HepG2 (cell line): ENCODE measurements around the gene LRP1B. TPM values are rescaled to one million over a fixed set of nuclear protein-coding genes. Genes with fewer than 3 reads are reported as not detected.

Experiments used
- ATAC-seq: fragments of 200-7000 bp; cut with Tn5 transposase; 3 replicates; pipeline ENCODE4 v1.9.1; 2020; ENCODE audit warnings: mild to moderate bottlenecking, moderate library complexity
- BruUV-seq: library from RNA; stranded (reverse); fragments of 400-500 nt; replicated peaks from 2 replicates; lab custom pipeline; 2021; lab: Mats Ljungman, UMichigan
- CTCF ChIA-PET: fragments of 300-600 bp; formaldehyde crosslinking; extraction: SDS; loops from one replicate; lab custom pipeline; 2021; ENCODE audit warnings: low total read pairs, inconsistent platforms, low intra/inter-chr PET ratio; lab: Yijun Ruan, JAX
- POLR2A ChIA-PET: fragments of 350-600 bp; sonication (Branson Sonifier 250); formaldehyde crosslinking; loops from one replicate; lab custom pipeline; 2020; ENCODE audit warnings: antibody characterized with exemption, inconsistent platforms; lab: Yijun Ruan, JAX
- DNase-seq: peaks from one replicate; pipeline ENCODE4 v3.0.0-alpha.2; 2015; ENCODE audit warnings: low spot score
- FAIRE-seq: peaks from 3 replicates; lab custom pipeline; 2011; peaks lifted over from hg19 to GRCh38; lab: Jason Lieb, UNC
- H2AFZ ChIP-seq: one replicate; pipeline ENCODE4 v1.6.1; 2011; ENCODE audit warnings: low read length, inconsistent platforms
- H3K27ac ChIP-seq: fragments of 300-600 bp; 3 replicates; pipeline ENCODE4 v1.8.0; 2011; ENCODE audit warnings: mixed run types, mild to moderate bottlenecking, mixed read lengths, low read length, inconsistent platforms; ENCODE audit not compliant: insufficient read depth; ENCODE audit errors: extremely low read length
- H3K27me3 ChIP-seq, 2 experiments: fragments of 200-600 bp in 1 of 2; 2 replicates in 1 of 2; 3 replicates in 1 of 2; pipeline versions ENCODE4 v1.6.0 to v1.8.0; 2011; ENCODE audit warnings: low read length in 2 of 2, mild to moderate bottlenecking in 2 of 2, moderate library complexity in 2 of 2, inconsistent platforms in 1 of 2; ENCODE audit not compliant: insufficient read depth in 2 of 2, control insufficient read depth in 1 of 2
- H3K36me3 ChIP-seq, 2 experiments: fragments of 200-600 bp in 1 of 2; replicated peaks in 1 of 2; 2 replicates in 1 of 2; 3 replicates in 1 of 2; pipeline versions ENCODE4 v1.5.1 to v1.8.0; 2011; ENCODE audit warnings: low read length in 2 of 2, inconsistent platforms in 1 of 2; ENCODE audit not compliant: insufficient read depth in 2 of 2, control insufficient read depth in 1 of 2
- H3K4me1 ChIP-seq: 2 replicates; pipeline ENCODE4 v1.5.1; 2012; ENCODE audit warnings: low read length, inconsistent platforms; ENCODE audit not compliant: insufficient read depth
- H3K4me2 ChIP-seq: 2 replicates; pipeline ENCODE4 v1.6.0; 2011; ENCODE audit warnings: low read depth, low read length, inconsistent platforms
- H3K4me3 ChIP-seq, 3 experiments: fragments of 200-600 bp in 1 of 3; sonication (generic), shearing (Covaris generic) in 1 of 3; replicated peaks in 1 of 3; 2 replicates each; pipeline ENCODE4 v1.5.1; 2011 to 2016; ENCODE audit warnings: low read length in 3 of 3, inconsistent platforms in 2 of 3, low read depth in 2 of 3, mild to moderate bottlenecking in 2 of 3, control low read depth in 1 of 3, mixed read lengths in 1 of 3; ENCODE audit not compliant: insufficient read depth in 1 of 3
- H3K79me2 ChIP-seq: one replicate; pipeline ENCODE4 v1.6.1; 2011; ENCODE audit warnings: low read length, inconsistent platforms; ENCODE audit not compliant: insufficient read depth
- H3K9ac ChIP-seq: 2 replicates; pipeline ENCODE4 v1.6.0; 2011; ENCODE audit warnings: mild to moderate bottlenecking, low read depth, low read length, inconsistent platforms; ENCODE audit not compliant: insufficient read depth
- H3K9me3 ChIP-seq: 2 replicates; pipeline ENCODE4 v1.5.1; 2012; ENCODE audit warnings: mild to moderate bottlenecking, low read length
- H4K20me1 ChIP-seq: 2 replicates; pipeline ENCODE4 v1.6.0; 2011; ENCODE audit warnings: inconsistent platforms, mild to moderate bottlenecking, low read length, moderate library complexity; ENCODE audit not compliant: insufficient read depth
- NFE2L2 ChIP-seq: fragments of 150-350 bp; IDR thresholded peaks from 2 replicates; pipeline ENCODE4 v1.6.1; 2014; ENCODE audit warnings: low read length
- NR2F6 ChIP-seq, 2 experiments: IDR thresholded peaks; 2 replicates each; pipeline ENCODE4 v1.6.1; 2016; ENCODE audit warnings: antibody characterized with exemption in 1 of 2, mild to moderate bottlenecking in 1 of 2
- ZFYVE20 ChIP-seq: sonication (generic); formaldehyde crosslinking; IDR thresholded peaks from 2 replicates; pipeline ENCODE4 v1.8.0; 2023; ENCODE audit warnings: low read depth, mild to moderate bottlenecking, moderate library complexity, missing genetic modification reagents, borderline replicate concordance
- WGBS: methylation state at CpG from one replicate; pipeline ENCODE4 v1.1.6; 2017; ENCODE audit warnings: low lambda C conversion rate; 5-methylcytosine and 5-hydroxymethylcytosine counted together
- in situ Hi-C: cut with HindIII; loops from 2 replicates; pipeline ENCODE4 v1.10.0; 2017; ENCODE audit warnings: low pct_unique_long_range_greater_than_20kb; ENCODE audit not compliant: extremely low pct_ligation_motif_present
- intact Hi-C: fragments of 100-400 bp; cut with micrococcal nuclease; formaldehyde crosslinking; loops from one replicate; pipeline ENCODE4 v1.10.0; 2022; ENCODE audit not compliant: unreplicated experiment
- polyA plus RNA-seq, 8 experiments: library from polyadenylated mRNA; depleted of rRNA in 3 of 8; stranded (reverse) in 7 of 8; unstranded in 1 of 8; fragments of >200 nt; fragmentation: Illumina TruSeq in 4 of 8; extraction: Trizol in 4 of 8; gene quantifications; 2 replicates each; pipeline versions ENCODE4 v1.2.1 to v1.2.3, GENCODE V29; 2011 to 2016; ENCODE audit warnings: low read depth in 4 of 8, missing spikeins in 1 of 8, mixed read lengths in 1 of 8; ENCODE audit not compliant: insufficient read depth in 1 of 8
- total RNA-seq, 5 experiments: library from RNA; depleted of rRNA; stranded (reverse); fragments of >200 nt; fragmentation: Illumina TruSeq; extraction: Trizol; gene quantifications; 2 replicates each; pipeline ENCODE4 v1.2.3, GENCODE V29; 2016; ENCODE audit warnings: low read depth in 1 of 5
- TF ChIP-seq, protein P1 (sequence below), 2 experiments: sonication (generic) in 1 of 2; formaldehyde crosslinking in 1 of 2; IDR thresholded peaks; 2 replicates each; pipeline versions ENCODE4 v1.4.0 to v1.6.1; 2018 to 2020; ENCODE audit warnings: missing genetic modification reagents in 2 of 2, borderline replicate concordance in 1 of 2, low read depth in 1 of 2, mild to moderate bottlenecking in 1 of 2, missing biosample characterization in 1 of 2
- TF ChIP-seq, protein P2 (sequence below), 2 experiments: sonication (generic) in 1 of 2; formaldehyde crosslinking in 1 of 2; IDR thresholded peaks; 2 replicates each; pipeline versions ENCODE4 v1.4.0 to v1.6.1; 2016 to 2020; ENCODE audit warnings: borderline replicate concordance in 1 of 2, low read depth in 1 of 2, mild to moderate bottlenecking in 1 of 2, missing genetic modification reagents in 1 of 2
- TF ChIP-seq, protein P3 (sequence below): sonication (generic); formaldehyde crosslinking; IDR thresholded peaks from 2 replicates; pipeline ENCODE4 v1.5.0; 2020; ENCODE audit warnings: mild to moderate bottlenecking, missing genetic modification reagents, borderline replicate concordance

LRP1B gene
- total and polyA plus RNA-seq, 2 of the 13 experiments (the other 11 are each of a cell fraction or from before 2014, with no cell fraction given) = 0.04 TPM; not detected in 1

DNA sequence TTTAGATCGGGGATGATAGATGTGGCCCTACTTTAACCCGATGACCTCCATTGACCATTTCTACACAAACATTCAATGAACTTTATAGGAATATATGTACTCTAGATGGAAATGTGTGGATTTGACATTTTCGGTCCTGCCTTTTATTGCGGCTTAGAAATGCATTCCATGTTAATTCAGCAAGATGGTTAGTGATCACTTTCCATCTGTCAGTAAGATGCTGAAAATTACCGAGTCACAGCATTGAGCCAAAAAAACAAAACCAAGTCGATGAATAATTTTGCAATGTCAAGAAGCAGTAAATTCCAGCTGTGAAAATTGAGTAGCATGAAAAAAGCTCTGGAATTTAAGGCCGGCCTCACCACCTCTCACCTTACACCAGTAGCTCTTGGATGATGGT, 1708.1 kb downstream of the LRP1B start:
- BruUV-seq = no TSS peak
- ChIA-PET CTCF (no interaction called here), POLR2A (no interaction called here)
- FAIRE-seq (no peak), DNase-seq (no peak), ATAC-seq (no peak)
- Histone ChIP-seq H3K4me1 (no peaks in the 10 kb centered on the region), H3K27ac (no peak overlapping the region), H3K4me3 (no peak overlapping the region), H3K27me3 (no peaks in the 10 kb centered on the region), H3K9me3 (no peaks in the 10 kb centered on the region), H3K79me2 (no peaks in the 10 kb centered on the region), H4K20me1 (no peaks in the 10 kb centered on the region), H2AFZ (no peak overlapping the region), H3K9ac (no peak overlapping the region), H3K36me3 (no peaks in the 10 kb centered on the region), H3K4me2 (no peak overlapping the region)
- in situ Hi-C loops = no loop called here
- intact Hi-C loops = no loop called here
- TF ChIP-seq, protein P1, sequence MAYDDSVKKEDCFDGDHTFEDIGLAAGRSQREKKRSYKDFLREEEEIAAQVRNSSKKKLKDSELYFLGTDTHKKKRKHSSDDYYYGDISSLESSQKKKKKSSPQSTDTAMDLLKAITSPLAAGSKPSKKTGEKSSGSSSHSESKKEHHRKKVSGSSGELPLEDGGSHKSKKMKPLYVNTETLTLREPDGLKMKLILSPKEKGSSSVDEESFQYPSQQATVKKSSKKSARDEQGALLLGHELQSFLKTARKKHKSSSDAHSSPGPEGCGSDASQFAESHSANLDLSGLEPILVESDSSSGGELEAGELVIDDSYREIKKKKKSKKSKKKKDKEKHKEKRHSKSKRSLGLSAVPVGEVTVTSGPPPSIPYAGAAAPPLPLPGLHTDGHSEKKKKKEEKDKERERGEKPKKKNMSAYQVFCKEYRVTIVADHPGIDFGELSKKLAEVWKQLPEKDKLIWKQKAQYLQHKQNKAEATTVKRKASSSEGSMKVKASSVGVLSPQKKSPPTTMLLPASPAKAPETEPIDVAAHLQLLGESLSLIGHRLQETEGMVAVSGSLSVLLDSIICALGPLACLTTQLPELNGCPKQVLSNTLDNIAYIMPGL (CRISPR knock-in tag; IDR thresholded peaks at IDR 0.05; ENCODE audit: borderline replicate concordance in 1 of 2, low read depth in 1 of 2) = no peak
- no peak for TF ChIP-seq NR2F6 (IDR thresholded peaks at IDR 0.05)
- no peak for TF ChIP-seq NR2F6 (CRISPR knock-in tag; IDR thresholded peaks at IDR 0.05)
- no peak for TF ChIP-seq NFE2L2
- TF ChIP-seq, protein P2, sequence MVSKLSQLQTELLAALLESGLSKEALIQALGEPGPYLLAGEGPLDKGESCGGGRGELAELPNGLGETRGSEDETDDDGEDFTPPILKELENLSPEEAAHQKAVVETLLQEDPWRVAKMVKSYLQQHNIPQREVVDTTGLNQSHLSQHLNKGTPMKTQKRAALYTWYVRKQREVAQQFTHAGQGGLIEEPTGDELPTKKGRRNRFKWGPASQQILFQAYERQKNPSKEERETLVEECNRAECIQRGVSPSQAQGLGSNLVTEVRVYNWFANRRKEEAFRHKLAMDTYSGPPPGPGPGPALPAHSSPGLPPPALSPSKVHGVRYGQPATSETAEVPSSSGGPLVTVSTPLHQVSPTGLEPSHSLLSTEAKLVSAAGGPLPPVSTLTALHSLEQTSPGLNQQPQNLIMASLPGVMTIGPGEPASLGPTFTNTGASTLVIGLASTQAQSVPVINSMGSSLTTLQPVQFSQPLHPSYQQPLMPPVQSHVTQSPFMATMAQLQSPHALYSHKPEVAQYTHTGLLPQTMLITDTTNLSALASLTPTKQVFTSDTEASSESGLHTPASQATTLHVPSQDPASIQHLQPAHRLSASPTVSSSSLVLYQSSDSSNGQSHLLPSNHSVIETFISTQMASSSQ (IDR thresholded peaks at IDR 0.05; ENCODE audit: low read depth) = no peak
- TF ChIP-seq, protein P2 (CRISPR knock-in tag; IDR thresholded peaks at IDR 0.05; ENCODE audit: borderline replicate concordance) = no peak
- TF ChIP-seq ZFYVE20 (CRISPR knock-in tag) = no peak
- TF ChIP-seq, protein P3, sequence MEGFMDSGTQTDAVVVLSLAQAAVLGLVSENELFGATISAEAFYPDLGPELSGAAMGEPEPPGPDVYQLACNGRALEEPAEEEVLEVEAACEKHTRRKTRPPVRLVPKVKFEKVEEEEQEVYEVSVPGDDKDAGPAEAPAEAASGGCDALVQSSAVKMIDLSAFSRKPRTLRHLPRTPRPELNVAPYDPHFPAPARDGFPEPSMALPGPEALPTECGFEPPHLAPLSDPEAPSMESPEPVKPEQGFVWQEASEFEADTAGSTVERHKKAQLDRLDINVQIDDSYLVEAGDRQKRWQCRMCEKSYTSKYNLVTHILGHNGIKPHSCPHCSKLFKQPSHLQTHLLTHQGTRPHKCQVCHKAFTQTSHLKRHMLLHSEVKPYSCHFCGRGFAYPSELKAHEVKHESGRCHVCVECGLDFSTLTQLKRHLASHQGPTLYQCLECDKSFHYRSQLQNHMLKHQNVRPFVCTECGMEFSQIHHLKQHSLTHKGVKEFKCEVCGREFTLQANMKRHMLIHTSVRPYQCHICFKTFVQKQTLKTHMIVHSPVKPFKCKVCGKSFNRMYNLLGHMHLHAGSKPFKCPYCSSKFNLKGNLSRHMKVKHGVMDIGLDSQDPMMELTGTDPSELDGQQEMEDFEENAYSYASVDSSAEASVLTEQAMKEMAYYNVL (CRISPR knock-in tag) = no peak
- WGBS = 52% methylated on average over 7 of the region's 7 CpGs
